ENCODE data around the gene CUX1.
"Not testable (repeated sequence)": the region's sequence is repeated elsewhere in the genome, so short reads cannot be mapped to it uniquely, and the experiment has no call there.

Gene CUX1

DNA sequence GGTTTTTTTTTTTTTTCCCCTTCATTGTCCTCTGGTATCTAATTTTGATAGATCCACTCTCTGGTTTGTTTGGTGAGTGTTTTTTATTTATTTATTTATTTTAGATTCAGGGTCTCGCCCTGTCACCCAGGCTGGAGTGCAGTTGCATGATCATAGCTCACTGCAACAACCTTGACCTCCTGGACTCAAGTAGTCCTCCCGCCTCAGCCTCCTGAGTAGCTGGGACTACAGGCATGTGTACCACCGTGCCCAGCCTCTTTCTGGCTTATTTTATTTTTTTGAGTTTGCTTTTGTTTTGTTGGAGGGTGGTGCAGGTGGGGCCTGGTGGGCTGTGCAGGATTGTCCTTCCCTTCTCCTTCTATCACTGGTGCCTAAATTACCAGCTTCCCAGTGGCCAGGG is 282.0 kb downstream of the CUX1 start:
- DNase-seq (ENCODE audit: low read depth in 2 of 2) = no peak

DNA sequence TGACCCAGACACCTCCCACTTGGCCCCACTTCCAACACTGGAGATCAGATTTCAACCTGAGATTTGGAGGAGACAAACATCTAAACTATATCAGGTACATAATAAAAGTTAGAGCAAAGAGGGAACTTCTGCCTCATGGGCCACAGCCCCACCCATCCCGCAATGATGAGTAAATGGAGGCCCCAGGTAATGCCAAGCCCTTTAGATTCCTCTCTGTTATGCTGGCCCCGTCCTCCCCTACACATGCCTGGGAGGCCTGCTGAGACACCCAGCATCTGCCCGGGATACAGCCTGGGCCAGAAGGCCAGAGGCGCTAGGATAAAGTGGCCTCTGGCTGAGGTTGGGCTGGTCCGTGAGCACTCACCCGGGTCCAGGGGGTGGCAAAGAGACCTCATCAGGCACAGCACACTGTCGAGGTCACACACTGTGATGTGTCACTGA is 283.7 kb downstream of the CUX1 start:
- DNase-seq (ENCODE audit: low read depth in 2 of 2) = no peak

DNA sequence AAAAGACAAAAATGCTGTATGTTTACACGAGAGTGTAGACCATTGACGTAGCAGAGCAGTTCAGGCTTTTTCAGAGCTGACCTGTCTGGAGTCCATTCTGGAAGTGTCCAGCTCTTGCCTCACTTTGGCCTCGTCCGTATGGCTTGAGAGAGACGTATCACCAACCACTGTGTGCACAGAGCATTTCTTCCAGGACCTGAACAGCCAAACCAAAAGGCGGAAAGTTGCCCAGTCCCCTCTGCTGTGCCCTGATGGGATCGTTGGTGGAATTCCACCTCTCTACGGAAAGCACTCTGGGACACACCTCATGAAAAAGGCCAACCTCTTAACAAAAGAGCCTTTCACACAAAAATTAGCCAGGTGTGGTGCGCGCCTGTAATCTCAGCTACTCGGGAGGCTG is 284.5 kb downstream of the CUX1 start:
- DNase-seq (ENCODE audit: low read depth in 2 of 2) = no peak

DNA sequence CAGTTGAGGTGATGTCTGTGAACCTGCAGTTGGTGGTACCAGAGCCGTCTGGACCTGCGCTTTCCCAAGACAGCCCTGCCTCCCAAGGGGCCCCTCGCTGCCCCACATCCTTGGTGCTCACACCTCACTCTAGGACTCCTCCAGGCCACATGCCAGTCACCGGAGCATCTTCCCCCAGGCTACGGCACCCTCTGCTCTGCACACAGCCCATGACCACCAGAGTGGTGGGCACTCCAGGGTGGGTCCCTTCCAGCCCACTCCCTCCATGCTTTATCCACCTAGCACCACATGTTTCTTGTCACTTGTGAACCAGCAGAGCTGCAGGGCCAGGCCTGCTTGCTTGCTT is 285.6 kb downstream of the CUX1 start:
- no peak for DNase-seq (ENCODE audit: low read depth in 2 of 2)

DNA sequence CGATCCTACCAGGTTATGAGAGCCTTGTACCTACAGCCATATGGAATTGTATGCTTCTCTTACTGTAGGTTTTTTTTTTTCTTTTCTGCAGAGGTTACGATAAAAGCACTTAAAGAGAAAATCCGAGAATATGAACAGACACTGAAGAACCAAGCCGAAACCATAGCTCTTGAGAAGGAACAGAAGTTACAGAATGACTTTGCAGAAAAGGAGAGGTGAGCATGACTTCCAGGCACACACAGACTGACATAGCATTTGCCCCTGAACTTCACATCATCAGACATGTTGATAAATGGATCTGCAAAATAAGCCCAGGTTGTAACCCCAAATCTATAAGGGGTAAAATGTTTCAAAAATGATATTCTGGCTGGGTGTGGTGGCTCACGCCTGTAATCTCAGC is 286.8 kb downstream of the CUX1 start:
- DNase-seq (ENCODE audit: low read depth in 2 of 2) = no peak

DNA sequence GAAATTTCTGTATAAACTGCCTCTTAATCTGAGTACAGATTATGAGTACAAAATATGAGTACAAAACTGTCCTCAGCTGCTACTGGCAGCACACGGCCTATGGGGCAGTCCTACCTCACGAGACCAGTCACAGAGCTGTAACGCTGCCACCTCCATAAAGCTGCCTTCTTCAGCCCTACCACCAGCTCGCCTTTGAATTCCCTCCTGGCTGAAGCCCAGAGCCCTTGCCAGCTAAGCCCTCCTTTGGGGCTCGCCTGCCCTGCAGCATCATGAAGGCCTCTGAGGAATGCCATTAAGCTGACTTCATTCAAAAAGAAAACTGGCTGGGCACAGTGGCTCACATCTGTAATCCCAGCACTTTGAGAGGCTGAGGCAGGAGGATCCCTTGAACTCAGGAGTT is 289.2 kb downstream of the CUX1 start:
- DNase-seq (ENCODE audit: low read depth in 2 of 2) = no peak

DNA sequence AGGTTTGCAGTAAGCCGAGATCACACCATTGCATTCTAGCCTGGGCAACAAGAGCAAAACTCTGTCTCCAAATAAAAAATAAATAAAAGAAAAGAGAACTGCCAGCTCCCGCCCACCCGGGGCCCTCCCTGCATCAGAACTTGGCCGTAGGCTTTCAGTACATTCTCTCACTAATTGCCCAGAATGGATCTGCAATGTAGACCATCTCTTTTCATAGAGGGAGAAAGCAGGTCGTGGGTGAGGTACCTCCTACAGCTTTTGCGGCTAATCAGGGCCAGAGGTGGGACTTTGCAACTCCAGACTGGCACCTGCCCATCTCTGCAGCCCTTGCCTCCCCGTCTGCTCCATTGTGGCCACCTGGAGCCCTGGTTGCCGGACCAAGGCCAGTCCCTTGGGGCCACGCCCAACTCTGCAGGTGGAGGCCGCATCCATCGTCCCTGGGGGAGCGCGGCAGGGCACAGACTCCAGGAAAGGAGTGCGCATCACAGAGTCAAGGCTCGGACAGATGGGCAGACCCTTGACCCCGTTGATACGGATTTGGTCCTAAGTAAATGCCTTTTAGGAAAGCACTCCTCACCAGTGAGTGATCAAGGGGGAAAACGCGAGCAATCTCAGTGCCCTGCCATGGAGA is 290.2 kb downstream of the CUX1 start:
- DNase-seq (ENCODE audit: low read depth in 2 of 2) = no peak

DNA sequence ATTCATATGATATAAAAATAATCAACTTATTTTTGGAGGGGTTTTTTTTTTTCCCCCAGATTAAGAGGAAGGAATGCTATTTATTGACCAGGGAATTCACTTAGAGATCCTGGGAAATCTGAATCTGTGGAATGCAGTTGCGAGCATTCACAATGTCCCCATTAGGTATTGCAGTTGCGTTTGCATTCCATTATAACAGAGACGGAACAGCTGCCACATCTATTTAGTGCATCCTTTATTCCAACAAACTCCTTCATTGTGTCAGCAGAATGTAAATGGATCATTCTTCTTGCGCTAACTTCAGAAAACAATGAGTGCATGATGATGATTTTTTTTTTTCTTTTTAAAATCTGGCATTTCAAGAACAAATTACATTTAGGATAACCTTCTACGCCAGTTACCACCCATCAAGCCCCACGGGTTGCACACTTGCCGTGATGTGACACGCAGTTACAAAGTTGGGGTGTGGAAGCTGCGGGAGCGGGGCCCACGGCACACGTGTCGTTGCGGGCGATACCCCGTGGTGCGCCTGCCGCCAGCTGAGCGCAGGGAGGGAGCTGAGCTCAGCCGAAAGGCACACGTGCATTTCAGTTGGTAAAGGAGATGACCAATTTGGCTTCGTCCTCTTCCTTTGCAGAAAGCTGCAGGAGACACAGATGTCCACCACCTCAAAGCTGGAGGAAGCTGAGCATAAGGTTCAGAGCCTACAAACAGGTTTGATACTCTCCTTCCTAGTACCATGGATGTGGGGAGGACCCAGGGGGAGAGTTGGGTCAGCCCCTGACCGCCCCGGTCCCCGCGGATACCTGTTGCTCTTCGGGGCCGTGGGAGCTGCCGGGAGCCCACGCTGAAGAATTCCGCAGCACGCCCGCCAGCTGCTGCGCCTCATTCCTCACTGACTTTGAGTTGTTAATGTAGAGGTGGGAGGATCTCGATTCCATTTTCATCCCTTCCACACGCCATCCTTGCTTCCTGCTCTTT is 293.9 kb downstream of the CUX1 start:
- DNase-seq (ENCODE audit: low read depth in 2 of 2) = no peak

DNA sequence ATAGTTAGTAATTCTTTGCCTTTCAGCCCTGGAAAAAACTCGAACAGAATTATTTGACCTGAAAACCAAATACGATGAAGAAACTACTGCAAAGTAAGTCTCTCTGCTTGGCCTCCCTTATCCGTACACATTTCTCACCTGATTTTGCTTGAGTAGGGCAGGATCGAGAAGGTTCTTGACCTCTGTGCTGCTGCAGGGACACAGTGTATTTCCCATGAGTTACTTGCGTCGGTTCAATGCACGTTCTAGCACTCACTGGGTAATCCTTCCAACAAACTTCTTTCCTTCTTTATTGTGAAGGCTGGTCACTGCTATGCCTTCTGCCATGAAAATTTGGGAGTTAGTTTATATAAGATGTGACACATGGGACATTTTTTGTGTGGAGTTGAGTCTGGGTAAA is 297.8 kb downstream of the CUX1 start:
- no peak for DNase-seq (ENCODE audit: low read depth in 2 of 2)

DNA sequence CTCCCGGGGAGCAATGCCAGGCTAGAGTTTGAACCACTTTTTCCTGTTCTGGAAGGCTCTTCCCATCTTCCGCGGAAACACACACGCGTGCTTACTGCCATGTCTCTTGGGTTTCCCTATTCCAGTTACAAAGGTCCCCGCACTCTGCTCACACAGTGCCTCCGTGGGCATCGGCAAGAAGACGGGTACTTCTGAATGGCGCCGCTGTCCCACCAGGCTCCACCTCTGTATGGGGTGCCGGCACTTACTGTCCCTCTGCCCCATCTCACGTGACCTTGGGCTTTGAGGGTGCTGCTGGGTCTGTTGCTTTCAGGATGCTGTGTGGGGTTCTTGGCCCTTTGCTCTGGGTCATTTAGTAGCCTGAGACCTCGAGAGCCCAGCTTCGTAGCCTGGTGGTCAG is 298.5 kb downstream of the CUX1 start:
- no peak for DNase-seq (ENCODE audit: low read depth in 2 of 2)

DNA sequence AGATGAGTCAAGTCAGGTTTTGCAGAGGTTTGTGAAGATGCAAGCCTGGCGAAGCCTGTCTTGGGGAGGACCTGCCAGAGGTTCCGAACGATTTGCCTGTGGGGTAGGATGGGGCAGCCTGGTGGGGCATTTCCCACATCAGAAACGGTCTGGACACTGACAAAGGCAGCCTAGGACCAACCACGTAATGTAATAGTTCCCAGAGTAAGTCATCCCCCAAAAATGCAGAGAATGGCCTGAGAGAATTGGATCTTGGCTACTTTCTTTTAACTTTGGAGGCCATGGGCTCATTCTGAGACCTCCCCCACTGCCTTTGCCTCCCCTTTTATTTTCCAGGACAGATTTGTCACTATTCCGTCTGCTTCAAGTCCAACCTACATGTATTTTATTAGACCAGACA is 300.3 kb downstream of the CUX1 start:
- no peak for DNase-seq (ENCODE audit: low read depth in 2 of 2)

DNA sequence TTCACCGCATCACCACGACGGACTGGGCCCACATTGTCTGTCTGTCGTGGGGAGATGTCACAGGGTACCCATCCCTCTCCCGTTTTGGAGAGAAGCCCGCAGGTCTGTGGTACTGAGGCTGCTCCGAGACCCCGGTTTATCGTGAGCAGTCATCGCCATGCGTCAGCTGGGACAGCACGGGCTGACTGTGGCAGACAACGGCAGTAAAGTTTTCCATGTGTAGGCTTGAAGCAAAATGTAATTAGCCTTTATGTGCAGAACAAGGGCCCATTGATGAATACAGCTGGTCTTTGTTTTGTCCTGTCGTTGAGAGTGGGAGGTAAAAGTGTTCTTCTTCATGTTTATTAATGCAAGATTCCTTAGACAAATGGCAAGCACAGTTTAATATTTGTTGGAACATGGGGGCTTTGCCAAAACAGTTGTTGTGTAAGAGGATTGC is 301.8 kb downstream of the CUX1 start:
- DNase-seq (ENCODE audit: low read depth in 2 of 2) = no peak

DNA sequence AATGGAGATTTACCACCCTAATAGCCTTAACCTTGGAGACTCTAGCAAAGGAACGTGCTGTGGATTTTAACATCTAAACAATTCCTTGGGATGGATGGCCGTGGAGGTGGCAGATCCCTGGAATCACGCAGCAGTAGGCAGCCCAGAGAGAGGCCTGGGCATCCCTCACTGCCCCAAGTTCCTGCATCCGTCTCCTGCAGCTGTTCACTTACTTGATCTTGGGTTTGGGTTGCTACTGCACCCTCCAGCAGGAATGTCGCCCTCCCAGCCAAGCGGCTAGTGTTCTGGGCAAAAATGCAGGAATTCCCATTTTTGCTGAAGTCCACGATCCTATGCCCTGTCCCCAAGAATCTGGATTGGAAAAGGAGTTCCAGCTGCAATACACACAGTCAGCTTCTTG is 302.5 kb downstream of the CUX1 start:
- no peak for DNase-seq (ENCODE audit: low read depth in 2 of 2)

DNA sequence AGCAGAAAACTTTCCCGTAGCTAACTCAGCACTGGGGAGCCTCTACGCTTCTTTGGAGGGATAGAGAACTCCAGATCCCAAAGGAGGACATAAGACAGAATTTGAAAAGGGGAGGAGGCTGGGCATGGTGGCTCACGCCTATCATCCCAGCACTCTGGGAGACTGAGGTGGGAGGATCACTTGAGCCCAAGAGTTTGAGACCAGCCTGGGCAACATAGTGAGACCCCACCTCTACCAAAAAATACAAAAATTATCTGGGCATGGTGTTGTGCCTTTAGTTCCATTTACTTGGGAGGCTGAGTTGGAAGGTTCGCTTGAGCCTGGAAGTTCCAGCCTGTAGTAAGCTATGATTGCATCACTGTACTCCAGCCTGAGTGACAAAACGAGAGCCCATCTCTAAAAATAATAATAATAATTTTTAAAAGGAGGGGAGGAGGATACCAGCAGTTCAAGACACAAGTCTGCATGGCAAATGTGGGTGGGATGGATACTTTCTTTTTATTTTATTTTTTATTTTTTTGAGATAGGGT is 303.3 kb downstream of the CUX1 start:
- DNase-seq (ENCODE audit: low read depth in 2 of 2) = no peak

DNA sequence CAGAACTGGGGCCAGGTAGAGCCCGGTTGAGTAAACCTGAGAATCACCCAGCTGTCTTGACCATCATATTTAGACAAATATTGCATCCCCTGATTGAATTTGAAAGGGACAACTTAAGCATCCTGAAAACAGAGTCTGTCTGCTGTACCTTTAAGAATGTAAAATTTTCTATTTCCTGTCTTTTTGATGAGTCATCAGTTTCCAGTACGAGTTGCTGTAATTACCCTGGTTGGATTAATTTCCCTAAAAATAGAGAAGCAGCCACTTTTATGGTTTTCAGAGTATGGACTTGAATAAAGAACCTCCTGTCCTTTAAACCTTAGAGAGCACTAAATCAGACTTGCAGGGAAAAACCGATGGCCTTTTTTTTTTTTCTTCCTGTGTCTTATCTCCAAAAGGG is 304.6 kb downstream of the CUX1 start:
- no peak for DNase-seq (ENCODE audit: low read depth in 2 of 2)

DNA sequence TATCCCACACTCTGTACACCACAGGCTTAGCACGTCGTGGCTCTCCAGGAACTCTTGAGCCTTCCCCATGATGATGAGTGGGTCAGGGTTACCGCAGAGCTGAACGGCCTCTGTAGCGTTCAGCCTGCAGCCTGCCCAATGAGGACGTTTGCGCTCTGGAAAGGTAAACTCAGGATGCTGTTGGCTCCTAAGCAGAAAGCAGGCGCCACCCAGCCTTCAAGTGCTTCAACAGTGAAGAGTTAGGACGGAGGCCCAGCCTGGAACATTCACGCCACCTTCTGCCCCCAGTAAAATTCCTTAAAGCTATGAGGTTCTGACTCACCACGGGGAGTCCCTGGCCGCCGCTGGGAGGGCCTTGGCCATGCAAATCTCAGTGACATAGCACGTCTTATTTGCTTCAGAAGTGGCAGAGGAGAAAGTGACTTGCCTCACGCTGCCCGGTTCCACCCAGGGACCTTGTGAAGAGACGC is 307.7 kb downstream of the CUX1 start:
- no peak for DNase-seq (ENCODE audit: low read depth in 2 of 2)

DNA sequence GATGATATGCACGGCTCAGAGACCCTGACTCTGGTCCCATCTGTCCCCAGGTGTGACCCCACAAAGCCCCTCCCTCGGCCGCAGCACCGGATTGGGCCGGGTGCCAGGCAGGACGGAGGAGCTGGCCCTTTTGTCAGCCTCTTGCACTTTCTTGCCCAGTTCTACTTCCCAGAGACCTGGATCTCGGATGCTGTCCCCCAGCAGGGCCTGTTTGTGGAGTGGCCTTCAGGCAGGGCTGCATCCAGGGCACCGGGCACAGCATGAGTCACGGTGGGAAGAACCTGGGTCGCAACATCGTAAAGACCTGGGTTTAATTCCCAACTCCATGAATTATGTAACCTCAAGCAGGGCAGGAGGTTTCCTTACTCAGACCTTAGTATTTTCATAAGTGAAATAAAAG is 310.9 kb downstream of the CUX1 start:
- no peak for DNase-seq (ENCODE audit: low read depth in 2 of 2)

DNA sequence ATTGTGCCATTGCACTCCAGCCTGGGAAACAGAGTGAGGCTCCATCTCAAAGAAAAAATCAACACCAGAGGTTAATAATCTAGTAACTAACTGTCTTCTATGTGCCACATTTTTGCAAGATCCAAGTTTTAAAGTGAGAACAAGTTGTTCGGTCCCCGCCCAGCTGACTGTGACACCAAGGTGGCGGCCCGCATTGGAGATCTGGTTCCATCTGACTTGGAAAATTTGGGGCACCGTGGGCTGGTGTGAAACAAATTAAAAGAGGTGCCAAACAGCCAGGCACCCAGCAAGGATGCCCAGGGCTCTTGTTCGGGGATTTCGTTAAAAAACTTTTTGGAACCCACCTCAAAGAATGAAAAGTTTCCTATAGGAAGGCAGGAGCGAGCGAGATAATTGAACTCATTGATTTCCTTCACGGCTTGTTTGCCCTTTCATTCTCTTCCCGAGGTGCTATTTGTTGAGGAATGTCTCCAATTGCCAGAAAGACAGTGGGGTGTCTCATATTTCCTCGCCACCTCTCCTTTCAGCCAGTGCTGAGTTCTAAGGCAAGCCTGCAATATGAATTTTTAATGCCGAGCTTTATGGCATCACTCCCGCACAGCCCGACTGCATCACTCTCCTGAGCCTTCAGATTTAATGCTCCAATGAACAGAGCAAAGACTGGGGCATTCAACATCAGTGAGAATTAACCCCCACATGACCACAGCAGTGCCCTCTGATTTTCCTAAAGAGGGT is 312.4 kb downstream of the CUX1 start:
- DNase-seq (ENCODE audit: low read depth in 2 of 2) = no peak

DNA sequence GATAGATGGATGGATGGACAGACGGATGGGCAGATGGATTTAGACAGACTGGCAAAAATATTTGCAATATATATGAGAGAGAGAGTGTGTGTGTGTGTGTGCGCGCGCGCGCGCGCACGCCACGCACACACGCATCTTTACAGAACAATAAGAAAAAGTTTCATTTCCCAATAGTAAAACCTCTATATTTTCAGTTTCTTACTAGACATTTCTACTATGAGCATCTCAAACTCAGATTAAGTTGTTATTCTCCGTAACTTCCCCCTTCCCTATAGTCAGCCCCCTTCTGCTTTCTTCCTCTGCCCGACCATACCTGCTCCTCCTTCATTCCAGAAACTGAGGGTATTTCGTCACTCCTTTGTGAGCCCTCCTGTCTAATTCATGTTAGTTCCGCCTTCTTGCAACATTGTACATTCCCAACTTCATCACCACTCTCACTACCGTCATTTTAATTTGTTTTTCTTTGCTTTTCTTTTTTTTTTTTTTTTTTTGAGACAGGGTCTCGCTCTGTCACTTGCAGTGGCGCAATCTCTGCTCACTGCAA is 314.9 kb downstream of the CUX1 start:
- DNase-seq (ENCODE audit: low read depth in 2 of 2) = no peak

DNA sequence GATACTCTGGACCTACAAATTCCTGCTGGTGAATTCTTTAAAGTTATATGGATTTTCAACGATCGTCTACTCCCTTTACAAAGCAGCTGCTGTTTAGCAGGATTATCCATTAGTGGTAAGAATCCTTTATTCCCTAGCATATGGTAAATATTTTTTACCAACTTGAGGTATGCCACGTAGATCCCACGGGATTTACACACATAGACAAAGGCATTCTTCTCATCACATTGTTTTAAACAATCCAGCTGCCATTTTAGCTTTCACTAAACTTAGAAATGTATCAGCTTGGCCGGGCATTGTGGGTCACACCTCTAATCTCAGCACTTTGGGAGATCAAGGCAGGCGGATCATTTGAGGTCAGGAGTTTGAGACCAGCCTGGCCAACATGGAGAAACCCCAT is 321.2 kb downstream of the CUX1 start:
- DNase-seq (ENCODE audit: low read depth in 2 of 2) = no peak

DNA sequence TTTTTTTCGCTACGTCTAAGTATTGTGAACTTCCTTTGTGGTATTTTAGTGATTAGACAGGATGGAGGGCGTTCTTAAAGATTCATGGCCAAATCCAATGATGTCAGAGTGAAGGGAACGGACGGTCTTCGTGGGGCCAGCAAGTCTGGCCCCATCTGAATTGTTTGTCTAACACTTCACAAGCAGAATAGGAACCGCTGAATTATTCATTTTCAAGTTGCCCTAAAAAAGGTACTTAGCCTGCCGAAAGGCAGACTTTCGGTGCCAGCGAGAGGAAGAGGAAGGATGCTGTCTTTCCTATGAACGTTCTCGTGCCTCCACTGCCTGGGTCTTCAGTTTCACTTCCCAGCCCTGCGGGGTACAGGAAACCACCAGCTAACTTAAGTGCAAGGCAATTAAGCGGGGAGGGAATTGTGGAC is 323.5 kb downstream of the CUX1 start:
- DNase-seq (ENCODE audit: low read depth in 2 of 2) = no peak

DNA sequence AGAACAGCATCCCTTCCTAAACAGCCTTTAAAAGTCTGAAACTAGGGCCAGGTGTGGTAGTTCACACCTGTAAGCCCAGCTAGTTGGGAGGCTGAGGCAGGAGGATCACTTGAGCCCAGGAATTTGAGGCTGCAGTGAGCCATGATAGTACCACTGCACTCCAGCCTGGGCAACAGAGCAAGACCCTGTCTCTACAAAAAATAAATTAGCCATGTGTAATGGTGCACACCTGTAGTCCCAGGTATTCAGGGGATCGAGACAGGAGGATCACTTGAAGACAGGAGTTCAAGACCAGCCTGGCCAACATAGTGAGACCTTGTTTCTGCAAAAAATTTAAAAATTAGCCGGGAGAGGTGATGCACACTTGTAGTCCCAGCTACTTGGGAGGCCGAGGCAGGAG is 325.0 kb downstream of the CUX1 start:
- DNase-seq (ENCODE audit: low read depth in 2 of 2) = not testable (repeated sequence)

All from stimulated activated CD8-positive, alpha-beta memory T cell treated with anti-CD3 and anti-CD28 coated beads, Interleukin-2, amount 100 ng/mL, for 1 hour (primary cell).